ENCODE data around the gene TMA7.
"Not testable (repeated sequence)": the region's sequence is repeated elsewhere in the genome, so short reads cannot be mapped to it uniquely, and the experiment has no call there.

Gene TMA7

DNA sequence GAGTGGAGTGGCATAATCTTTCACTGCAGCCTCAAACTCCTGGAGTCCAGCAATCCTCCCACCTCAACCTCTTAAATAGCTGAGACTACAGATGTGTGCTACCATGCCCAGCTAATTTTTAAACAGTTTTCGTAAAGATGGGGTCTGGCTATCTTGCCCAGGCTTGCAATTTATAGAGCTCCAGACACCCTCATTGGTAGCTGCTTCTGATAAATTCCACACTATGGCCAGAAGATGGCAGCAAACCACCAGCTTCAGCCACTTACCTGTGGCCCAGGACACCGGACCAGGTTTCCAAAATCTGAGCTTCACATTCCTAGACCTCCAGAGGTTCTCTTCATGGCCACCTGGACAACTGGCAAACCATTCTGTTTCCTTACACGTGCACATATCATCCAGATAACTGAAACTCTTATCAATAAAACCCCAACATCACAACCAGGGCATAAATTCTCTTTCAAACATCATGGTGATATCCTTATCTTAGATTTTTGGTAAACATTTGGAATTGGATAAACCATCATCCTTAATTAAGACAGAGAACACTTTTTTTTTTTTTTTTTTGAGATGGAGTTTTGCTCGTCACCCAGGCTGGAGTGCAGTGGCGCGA is 39.1 kb upstream of the TMA7 start:
- H3K4me3 ChIP-seq (ENCODE audit: low read length): no peak overlapping the region
- H3F3A ChIP-seq (ENCODE audit: insufficient read depth, low read length): no peaks in the 10 kb centered on the region
- no peaks in the 10 kb centered on the region for H3K9me3 ChIP-seq (replicated peaks; ENCODE audit: insufficient read depth, low read length)
- H3K27me3 ChIP-seq (replicated peaks; ENCODE audit: insufficient read depth, low read length): no peaks in the 10 kb centered on the region; the same call in 1 of the 2 replicates
- no peaks in the 10 kb centered on the region for H3K79me2 ChIP-seq (ENCODE audit: low read length)
- TF ChIP-seq, protein P1, sequence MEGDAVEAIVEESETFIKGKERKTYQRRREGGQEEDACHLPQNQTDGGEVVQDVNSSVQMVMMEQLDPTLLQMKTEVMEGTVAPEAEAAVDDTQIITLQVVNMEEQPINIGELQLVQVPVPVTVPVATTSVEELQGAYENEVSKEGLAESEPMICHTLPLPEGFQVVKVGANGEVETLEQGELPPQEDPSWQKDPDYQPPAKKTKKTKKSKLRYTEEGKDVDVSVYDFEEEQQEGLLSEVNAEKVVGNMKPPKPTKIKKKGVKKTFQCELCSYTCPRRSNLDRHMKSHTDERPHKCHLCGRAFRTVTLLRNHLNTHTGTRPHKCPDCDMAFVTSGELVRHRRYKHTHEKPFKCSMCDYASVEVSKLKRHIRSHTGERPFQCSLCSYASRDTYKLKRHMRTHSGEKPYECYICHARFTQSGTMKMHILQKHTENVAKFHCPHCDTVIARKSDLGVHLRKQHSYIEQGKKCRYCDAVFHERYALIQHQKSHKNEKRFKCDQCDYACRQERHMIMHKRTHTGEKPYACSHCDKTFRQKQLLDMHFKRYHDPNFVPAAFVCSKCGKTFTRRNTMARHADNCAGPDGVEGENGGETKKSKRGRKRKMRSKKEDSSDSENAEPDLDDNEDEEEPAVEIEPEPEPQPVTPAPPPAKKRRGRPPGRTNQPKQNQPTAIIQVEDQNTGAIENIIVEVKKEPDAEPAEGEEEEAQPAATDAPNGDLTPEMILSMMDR (IDR thresholded peaks at IDR 0.05; ENCODE audit: low read length): peak; percentile 80
- no peak for TF ChIP-seq EZH2 (optimal IDR thresholded peaks at IDR 0.05; ENCODE audit: low read depth, low read length)
- peak; percentile 68 for DNase-seq
- no peak overlapping the region for H3K4me2 ChIP-seq (ENCODE audit: low read depth, low read length)
- no peaks in the 10 kb centered on the region for H3K4me1 ChIP-seq (ENCODE audit: low read length)
- H3K9me2 ChIP-seq (replicated peaks; ENCODE audit: insufficient read depth, low read length): no peaks in the 10 kb centered on the region
- H2AFZ ChIP-seq (ENCODE audit: low read length): no peak overlapping the region
- H3K9ac ChIP-seq (ENCODE audit: low read length): no peak overlapping the region
- H3K36me3 ChIP-seq (replicated peaks; ENCODE audit: insufficient read depth, low read length): no peaks in the 10 kb centered on the region
- no peak overlapping the region for H3K27ac ChIP-seq (ENCODE audit: low read length)
- no peaks in the 10 kb centered on the region for H4K20me1 ChIP-seq (ENCODE audit: insufficient read depth, low read length)

DNA sequence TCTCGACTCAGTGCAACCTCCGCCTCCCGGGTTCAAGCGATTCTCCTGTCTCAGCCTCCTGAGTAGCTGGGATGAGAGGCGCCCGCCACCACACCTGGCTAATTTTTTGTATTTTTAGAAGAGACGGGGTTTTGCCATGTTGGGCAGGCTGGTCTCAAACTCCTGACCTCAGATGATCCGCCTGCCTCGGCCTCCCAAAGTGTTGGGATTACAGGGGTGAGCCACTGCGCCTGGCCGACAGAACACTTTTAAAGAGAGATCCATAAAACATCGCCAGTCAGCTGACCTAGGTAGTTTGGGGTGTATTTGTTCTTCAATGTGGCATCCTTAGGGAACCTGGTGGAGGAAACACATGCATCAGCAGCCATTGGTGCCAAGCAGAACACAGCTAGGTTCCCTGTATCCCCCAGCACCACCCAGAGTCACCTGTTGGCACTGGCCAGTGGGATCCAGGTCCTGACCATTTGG is 38.6 kb upstream of the TMA7 start:
- not testable (repeated sequence) for H3K27ac ChIP-seq (ENCODE audit: low read length); H3K9ac ChIP-seq (ENCODE audit: low read length); H3K9me2 ChIP-seq (replicated peaks; ENCODE audit: insufficient read depth, low read length); H3K27me3 ChIP-seq (replicated peaks; ENCODE audit: insufficient read depth, low read length); H3K9me3 ChIP-seq (replicated peaks; ENCODE audit: insufficient read depth, low read length); H4K20me1 ChIP-seq (ENCODE audit: insufficient read depth, low read length); H3K4me2 ChIP-seq (ENCODE audit: low read depth, low read length); H3K36me3 ChIP-seq (replicated peaks; ENCODE audit: insufficient read depth, low read length); H3K4me3 ChIP-seq (ENCODE audit: low read length); H2AFZ ChIP-seq (ENCODE audit: low read length); H3K79me2 ChIP-seq (ENCODE audit: low read length); DNase-seq; H3K4me1 ChIP-seq (ENCODE audit: low read length); H3F3A ChIP-seq (ENCODE audit: insufficient read depth, low read length)

DNA sequence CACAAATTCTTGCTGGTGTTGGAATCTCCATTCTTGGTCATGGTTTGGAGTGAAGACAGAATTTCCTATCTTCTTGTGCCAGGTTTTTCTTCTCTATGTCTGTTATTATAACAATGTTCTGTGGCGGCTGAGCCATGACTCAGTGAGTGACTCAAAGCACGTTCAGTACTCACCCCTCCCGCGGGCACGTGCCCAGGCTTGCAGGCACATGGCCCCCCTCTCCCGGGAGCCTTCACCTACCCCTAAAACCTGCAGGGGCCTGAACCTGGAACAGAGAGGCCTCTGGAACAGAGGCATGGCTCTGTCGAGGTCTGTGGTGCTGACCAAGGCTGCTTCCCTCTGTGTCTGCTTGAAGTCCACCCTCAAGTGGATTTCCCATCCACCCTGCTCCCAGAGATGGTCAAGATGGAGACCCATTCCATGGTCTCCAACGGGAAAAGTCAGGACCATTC is 37.8 kb upstream of the TMA7 start:
- H3K9ac ChIP-seq (ENCODE audit: low read length): no peak overlapping the region
- DNase-seq: no peak
- H3K4me3 ChIP-seq (ENCODE audit: low read length): no peak overlapping the region
- H3K4me1 ChIP-seq (ENCODE audit: low read length): no peaks in the 10 kb centered on the region
- H3F3A ChIP-seq (ENCODE audit: insufficient read depth, low read length): no peaks in the 10 kb centered on the region
- no peaks in the 10 kb centered on the region; the same call in 1 of the 2 replicates for H3K27me3 ChIP-seq (replicated peaks; ENCODE audit: insufficient read depth, low read length)
- no peaks in the 10 kb centered on the region for H3K79me2 ChIP-seq (ENCODE audit: low read length)
- no peak overlapping the region for H3K27ac ChIP-seq (ENCODE audit: low read length)
- TF ChIP-seq EZH2 (optimal IDR thresholded peaks at IDR 0.05; ENCODE audit: low read depth, low read length): no peak
- TF ChIP-seq, protein P1 (IDR thresholded peaks at IDR 0.05; ENCODE audit: low read length): no peak
- no peak for TF ChIP-seq EZH2phosphoT487 (IDR thresholded peaks at IDR 0.05; ENCODE audit: low read length)
- no peaks in the 10 kb centered on the region for H3K36me3 ChIP-seq (replicated peaks; ENCODE audit: insufficient read depth, low read length)
- no peak overlapping the region for H3K4me2 ChIP-seq (ENCODE audit: low read depth, low read length)
- no peak overlapping the region for H2AFZ ChIP-seq (ENCODE audit: low read length)
- no peaks in the 10 kb centered on the region for H4K20me1 ChIP-seq (ENCODE audit: insufficient read depth, low read length)
- no peaks in the 10 kb centered on the region for H3K9me2 ChIP-seq (replicated peaks; ENCODE audit: insufficient read depth, low read length)
- no peaks in the 10 kb centered on the region for H3K9me3 ChIP-seq (replicated peaks; ENCODE audit: insufficient read depth, low read length)

DNA sequence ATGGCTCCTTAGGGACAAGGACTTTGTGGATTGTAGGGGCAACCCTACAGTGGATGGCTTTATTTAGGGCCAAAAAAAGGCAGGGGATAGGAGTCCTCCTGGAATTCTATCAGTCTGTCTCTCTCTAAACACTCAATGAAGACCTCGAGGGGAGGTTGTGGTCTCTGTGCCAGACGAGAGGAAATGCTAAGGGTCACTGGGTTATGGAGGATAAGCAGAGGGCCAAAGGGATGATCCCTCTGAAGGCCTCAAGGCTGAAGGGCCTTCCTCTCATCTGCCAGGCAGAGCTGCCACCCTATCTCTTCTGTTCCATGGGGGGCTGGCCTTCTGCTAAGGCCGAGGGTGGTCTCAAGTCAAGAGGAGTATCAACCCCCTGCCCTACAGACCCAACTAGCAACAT is 37.1 kb upstream of the TMA7 start:
- Histone ChIP-seq H3F3A (ENCODE audit: insufficient read depth, low read length) (no peaks in the 10 kb centered on the region), H3K4me3 (ENCODE audit: low read length) (no peak overlapping the region), H3K36me3 (replicated peaks; ENCODE audit: insufficient read depth, low read length) (no peaks in the 10 kb centered on the region), H3K4me1 (ENCODE audit: low read length) (no peaks in the 10 kb centered on the region), H3K9me2 (replicated peaks; ENCODE audit: insufficient read depth, low read length) (no peaks in the 10 kb centered on the region), H3K9me3 (replicated peaks; ENCODE audit: insufficient read depth, low read length) (no peaks in the 10 kb centered on the region), H3K27me3 (replicated peaks; ENCODE audit: insufficient read depth, low read length) (peaks cover 3% of the 10 kb centered on the region), H2AFZ (ENCODE audit: low read length) (no peak overlapping the region), H3K9ac (ENCODE audit: low read length) (no peak overlapping the region), H4K20me1 (ENCODE audit: insufficient read depth, low read length) (no peaks in the 10 kb centered on the region), H3K4me2 (ENCODE audit: low read depth, low read length) (no peak overlapping the region), H3K27ac (ENCODE audit: low read length) (no peak overlapping the region), H3K79me2 (ENCODE audit: low read length) (no peaks in the 10 kb centered on the region)
- TF ChIP-seq EZH2phosphoT487 (IDR thresholded peaks at IDR 0.05; ENCODE audit: low read length) (no peak), EZH2 (optimal IDR thresholded peaks at IDR 0.05; ENCODE audit: low read depth, low read length) (no peak)
- TF ChIP-seq, protein P1 (IDR thresholded peaks at IDR 0.05; ENCODE audit: low read length): no peak
- DNase-seq: no peak
